ENCODE results near the gene PBX3.

GRCh38 chr9:125991886-125992529 lies 244.8 kb downstream of the PBX3 start:
- TF ChIP-seq ZNF274 (IDR thresholded peaks at IDR 0.05; ENCODE audit: low read depth, low read length) (no peak), YY1 (IDR thresholded peaks at IDR 0.05; ENCODE audit: insufficient read depth, insufficient read length) (no peak), SUZ12 (IDR thresholded peaks at IDR 0.05; ENCODE audit: extremely low read depth, insufficient read depth, insufficient read length) (no peak)

Measured in NT2/D1 (cell line).